Medulla oblongata (tissue), 1 donor: ENCODE results near the gene COG7.
"Not testable (repeated sequence)": the region's sequence is repeated elsewhere in the genome, so short reads cannot be mapped to it uniquely, and the experiment has no call there.

Experiments used
- DNase-seq: peaks from one replicate; pipeline ENCODE4 v3.0.0-alpha.2; 2015; ENCODE audit errors: extremely low spot score

Gene COG7

GRCh38 chr16:23385441-23385840 lies 67.5 kb downstream of the COG7 start:
- DNase-seq: no peak

GRCh38 chr16:23384878-23385277 lies 68.1 kb downstream of the COG7 start:
- no peak for DNase-seq

GRCh38 chr16:23383881-23384280 lies 69.1 kb downstream of the COG7 start:
- DNase-seq: no peak

GRCh38 chr16:23382279-23382678 lies 70.7 kb downstream of the COG7 start:
- DNase-seq: no peak

- DNase-seq: not testable (repeated sequence)
Observed at GRCh38 chr16:23381702-23382101, 71.3 kb downstream of the COG7 start.

GRCh38 chr16:23380501-23380951 lies 72.5 kb downstream of the COG7 start:
- DNase-seq: no peak

GRCh38 chr16:23379707-23380106 lies 73.3 kb downstream of the COG7 start:
- no peak for DNase-seq

GRCh38 chr16:23378921-23379320 lies 74.1 kb downstream of the COG7 start:
- DNase-seq: no peak

- no peak for DNase-seq
Observed at GRCh38 chr16:23378256-23378655, 74.7 kb downstream of the COG7 start.

GRCh38 chr16:23377071-23377931 lies 75.7 kb downstream of the COG7 start:
- no peak for DNase-seq

GRCh38 chr16:23375643-23376042 lies 77.3 kb downstream of the COG7 start:
- DNase-seq: no peak

- no peak for DNase-seq
Observed at GRCh38 chr16:23374721-23375510, 78.1 kb downstream of the COG7 start.

- no peak for DNase-seq
Observed at GRCh38 chr16:23373436-23374219, 79.4 kb downstream of the COG7 start.

GRCh38 chr16:23371368-23371767 lies 81.6 kb downstream of the COG7 start:
- DNase-seq: no peak

- no peak for DNase-seq
Observed at GRCh38 chr16:23369416-23369815, 83.6 kb downstream of the COG7 start.

- no peak for DNase-seq
Observed at GRCh38 chr16:23368469-23368868, 84.5 kb downstream of the COG7 start.

GRCh38 chr16:23367988-23368387 lies 85.0 kb downstream of the COG7 start:
- DNase-seq: no peak

- no peak for DNase-seq
Observed at GRCh38 chr16:23367564-23367963, 85.4 kb downstream of the COG7 start.

GRCh38 chr16:23366341-23366740 lies 86.6 kb downstream of the COG7 start:
- not testable (repeated sequence) for DNase-seq

- DNase-seq: no peak
Observed at GRCh38 chr16:23365602-23366240, 87.3 kb downstream of the COG7 start.
